ENCODE results near the gene SSTR4. TPM values are rescaled to one million over a fixed set of nuclear protein-coding genes. Genes with fewer than 3 reads are reported as not detected.

The SSTR4 gene
- total and polyA plus RNA-seq, 9 of the 15 experiments (the other 6 are each of a cell fraction or from before 2014, with no cell fraction given): not detected

DNA sequence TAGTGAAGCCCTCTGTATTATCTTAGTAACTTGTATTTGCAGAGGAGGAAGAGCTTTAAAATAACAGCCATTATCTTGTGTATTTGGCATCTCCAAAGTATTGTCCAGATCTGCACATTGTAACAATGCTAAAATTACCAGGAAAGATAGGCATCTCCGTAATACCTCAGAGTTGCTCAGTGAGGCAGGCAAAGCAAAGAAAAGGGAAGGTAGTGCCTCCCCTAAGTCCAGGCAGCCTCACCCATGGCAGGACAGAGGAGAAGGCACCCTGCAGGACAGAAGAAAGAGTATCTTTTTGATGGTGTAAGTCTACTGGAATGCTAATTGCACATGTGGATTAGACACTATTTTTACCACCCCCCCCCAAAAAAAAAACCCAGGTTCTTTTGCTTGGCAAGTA is 13.6 kb upstream of the SSTR4 start (continued):
- TF ChIP-seq, protein P1, sequence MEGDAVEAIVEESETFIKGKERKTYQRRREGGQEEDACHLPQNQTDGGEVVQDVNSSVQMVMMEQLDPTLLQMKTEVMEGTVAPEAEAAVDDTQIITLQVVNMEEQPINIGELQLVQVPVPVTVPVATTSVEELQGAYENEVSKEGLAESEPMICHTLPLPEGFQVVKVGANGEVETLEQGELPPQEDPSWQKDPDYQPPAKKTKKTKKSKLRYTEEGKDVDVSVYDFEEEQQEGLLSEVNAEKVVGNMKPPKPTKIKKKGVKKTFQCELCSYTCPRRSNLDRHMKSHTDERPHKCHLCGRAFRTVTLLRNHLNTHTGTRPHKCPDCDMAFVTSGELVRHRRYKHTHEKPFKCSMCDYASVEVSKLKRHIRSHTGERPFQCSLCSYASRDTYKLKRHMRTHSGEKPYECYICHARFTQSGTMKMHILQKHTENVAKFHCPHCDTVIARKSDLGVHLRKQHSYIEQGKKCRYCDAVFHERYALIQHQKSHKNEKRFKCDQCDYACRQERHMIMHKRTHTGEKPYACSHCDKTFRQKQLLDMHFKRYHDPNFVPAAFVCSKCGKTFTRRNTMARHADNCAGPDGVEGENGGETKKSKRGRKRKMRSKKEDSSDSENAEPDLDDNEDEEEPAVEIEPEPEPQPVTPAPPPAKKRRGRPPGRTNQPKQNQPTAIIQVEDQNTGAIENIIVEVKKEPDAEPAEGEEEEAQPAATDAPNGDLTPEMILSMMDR (IDR thresholded peaks at IDR 0.05 in 2 of 3, conservative IDR thresholded peaks at IDR 0.05 in 1 of 3; ENCODE audit: insufficient read depth in 2 of 3, low read depth in 1 of 3, low read length in 3 of 3): peak in 2 of 3 experiments; percentile 8 to 11; a peak in 1 of 6 replicates
- TF ChIP-seq, protein P2, sequence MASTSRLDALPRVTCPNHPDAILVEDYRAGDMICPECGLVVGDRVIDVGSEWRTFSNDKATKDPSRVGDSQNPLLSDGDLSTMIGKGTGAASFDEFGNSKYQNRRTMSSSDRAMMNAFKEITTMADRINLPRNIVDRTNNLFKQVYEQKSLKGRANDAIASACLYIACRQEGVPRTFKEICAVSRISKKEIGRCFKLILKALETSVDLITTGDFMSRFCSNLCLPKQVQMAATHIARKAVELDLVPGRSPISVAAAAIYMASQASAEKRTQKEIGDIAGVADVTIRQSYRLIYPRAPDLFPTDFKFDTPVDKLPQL (IDR thresholded peaks at IDR 0.05; ENCODE audit: extremely low read depth, insufficient read length): no peak

DNA sequence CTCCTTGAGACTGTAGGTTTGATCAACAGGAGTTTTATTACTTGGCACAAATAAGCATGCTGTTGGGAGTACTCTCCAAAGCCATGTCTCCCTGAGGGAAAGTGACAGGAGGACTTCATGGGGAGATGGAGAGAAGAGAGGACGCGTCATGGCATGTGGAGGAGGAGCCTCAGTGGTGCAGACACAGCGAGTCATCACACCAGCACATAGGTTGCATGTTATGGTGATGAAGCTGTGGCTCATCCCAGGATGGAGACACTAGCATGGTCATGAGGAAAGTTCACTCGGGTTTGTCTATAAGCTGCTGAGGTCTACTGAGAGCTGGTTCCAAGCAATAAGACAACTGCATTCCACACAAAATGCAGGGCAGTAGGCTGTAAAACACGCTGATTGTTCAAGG is 13.2 kb upstream of the SSTR4 start:
- H3K9ac ChIP-seq (ENCODE audit: insufficient read depth in 1 of 2, low read depth in 2 of 2, low read length in 2 of 2): no peak overlapping the region
- no peaks in the 10 kb centered on the region for H3K36me3 ChIP-seq (ENCODE audit: control insufficient read depth, insufficient read depth, low read length)
- CTCF ChIA-PET (ENCODE audit: low intra/inter-chr PET ratio): no interaction called here
- no peak for DNase-seq (ENCODE audit: extremely low read depth in 1 of 4, low spot score in 3 of 4)
- no peak overlapping the region for H3K27ac ChIP-seq (ENCODE audit: extremely low read depth, low read depth, low read length)
- POLR2A ChIA-PET: no interaction called here
- in situ Hi-C loops (cut with MboI) (no loop called here), intact Hi-C loops (cut with micrococcal nuclease) (no loop called here)
- no peaks in the 10 kb centered on the region for H3K9me1 ChIP-seq (ENCODE audit: control insufficient read depth, insufficient read depth, low read length)
- 24% methylated on average over 5 of the region's 5 CpGs for WGBS (ENCODE audit: insufficient coverage, low coverage, missing lambda C conversion rate)
- no peak for ATAC-seq
- no peak overlapping the region for H3K4me3 ChIP-seq
- no peaks in the 10 kb centered on the region for H4K20me1 ChIP-seq (replicated peaks; ENCODE audit: control insufficient read depth, insufficient read depth, low read length)
- H3K4me2 ChIP-seq (ENCODE audit: insufficient read depth, low read length): no peak overlapping the region
- H3K4me1 ChIP-seq (replicated peaks in 1 of 2; ENCODE audit: control insufficient read depth in 2 of 2, insufficient read depth in 2 of 2, low read length in 2 of 2): no peaks in the 10 kb centered on the region; a peak in 1 of 5 replicates
- no peaks in the 10 kb centered on the region for H3K9me3 ChIP-seq (replicated peaks; ENCODE audit: control insufficient read depth, insufficient read depth, low read depth, low read length)
- no TSS peak for BruUV-seq (replicated peaks)
- no peak for FAIRE-seq
- H3K79me2 ChIP-seq (ENCODE audit: control insufficient read depth, insufficient read depth, low read length): no peaks in the 10 kb centered on the region
- H3K27me3 ChIP-seq (ENCODE audit: control insufficient read depth in 2 of 2, insufficient read depth in 2 of 2, low read length in 2 of 2): no peaks in the 10 kb centered on the region; a peak in 1 of 5 replicates
- H2AFZ ChIP-seq (ENCODE audit: low read depth, low read length): no peak overlapping the region
- TF ChIP-seq ZNF589 (CRISPR knock-in tag; IDR thresholded peaks at IDR 0.05; ENCODE audit: low read depth) (no peak), CC2D1A (IDR thresholded peaks at IDR 0.05) (no peak), PRPF4 (IDR thresholded peaks at IDR 0.05; ENCODE audit: insufficient read depth, low read depth, low read length, poor library complexity, severe bottlenecking) (no peak)
